CD4-positive, CD25-positive, alpha-beta regulatory T cell (primary cell): Measurements from ENCODE around the gene AOPEP. TPM values are rescaled to one million over a fixed set of nuclear protein-coding genes. Genes with fewer than 3 reads are reported as not detected.

Source experiments
- ATAC-seq, 2 donors: fragments of 150-1000 bp; cut with Tn5 transposase; one replicate each; pipeline ENCODE4 v1.10.0; 2021; ENCODE audit warnings: low read depth in 2 of 2, moderate number of reproducible peaks in 2 of 2, moderate library complexity in 1 of 2
- DNase-seq, 3 donors: peaks; one replicate each; pipeline versions ENCODE4 v3.0.0 to v3.0.0-alpha.2; 2012 to 2022; ENCODE audit warnings: mixed read lengths in 1 of 3
- H3K27ac ChIP-seq: one replicate; pipeline ENCODE4 v1.7.0; 2013; ENCODE audit warnings: mild to moderate bottlenecking, low read length; ENCODE audit not compliant: insufficient read depth, poor library complexity, severe bottlenecking
- H3K27me3 ChIP-seq: one replicate; pipeline ENCODE4 v1.7.0; 2013; ENCODE audit warnings: low read length; ENCODE audit not compliant: control insufficient read depth, insufficient read depth
- H3K36me3 ChIP-seq: one replicate; pipeline ENCODE4 v1.7.0; 2013; ENCODE audit warnings: mild to moderate bottlenecking, low read length, moderate library complexity; ENCODE audit not compliant: control insufficient read depth, insufficient read depth
- H3K4me1 ChIP-seq: 2 replicates; pipeline ENCODE4 v1.7.0; 2013; ENCODE audit warnings: mild to moderate bottlenecking, low read length; ENCODE audit not compliant: insufficient read depth, control insufficient read depth, poor library complexity, severe bottlenecking
- H3K4me3 ChIP-seq: one replicate; pipeline ENCODE4 v1.7.0; 2013; ENCODE audit warnings: low read depth, mild to moderate bottlenecking, low read length, moderate library complexity
- H3K9me3 ChIP-seq, 2 experiments: 1 replicate in 1 of 2; 2 replicates in 1 of 2; pipeline ENCODE4 v1.7.0; 2013; ENCODE audit warnings: low read length in 2 of 2, mild to moderate bottlenecking in 1 of 2, moderate library complexity in 1 of 2; ENCODE audit not compliant: control insufficient read depth in 2 of 2
- H3K27ac Mint-ChIP-seq, 3 donors: one replicate each; pipeline ENCODE4 v1.8.0; 2020 to 2022; ENCODE audit warnings: mild to moderate bottlenecking in 3 of 3, mixed read lengths in 3 of 3, moderate library complexity in 2 of 3
- H3K27me3 Mint-ChIP-seq: one replicate; pipeline ENCODE4 v1.8.0; 2022; ENCODE audit warnings: mild to moderate bottlenecking, mixed read lengths
- H3K36me3 Mint-ChIP-seq: one replicate; pipeline ENCODE4 v1.8.0; 2020; ENCODE audit warnings: mixed read lengths
- H3K4me1 Mint-ChIP-seq, 4 donors: one replicate each; pipeline ENCODE4 v1.8.0; 2020 to 2022; ENCODE audit warnings: mixed read lengths in 4 of 4, mild to moderate bottlenecking in 1 of 4
- H3K4me3 Mint-ChIP-seq, 4 donors: one replicate each; pipeline ENCODE4 v1.8.0; 2020 to 2022; ENCODE audit warnings: mild to moderate bottlenecking in 4 of 4, mixed read lengths in 4 of 4, moderate library complexity in 3 of 4
- H3K9me3 Mint-ChIP-seq, 7 donors: one replicate each; pipeline ENCODE4 v1.8.0; 2020 to 2022; ENCODE audit warnings: mixed read lengths in 7 of 7, mild to moderate bottlenecking in 3 of 7, moderate library complexity in 2 of 7
- polyA plus RNA-seq, 4 donors: library from polyadenylated mRNA; unstranded; fragments of 300-500 nt; fragmentation: Illumina TruSeq; gene quantifications; one replicate each; pipeline ENCODE4 v1.2.3, GENCODE V29; 2021
- total RNA-seq: library from RNA; stranded (reverse); gene quantifications from one replicate; pipeline ENCODE4 v1.2.3, GENCODE V29; 2022

AOPEP gene
- total and polyA plus RNA-seq, 5 donors from 2014 or later = 4.6 to 12.9 (median 6.4) TPM

- peaks cover 35 to 49% (median 42%) of the 10 kb centered on the region in 4 donors for H3K4me1 Mint-ChIP-seq
- H3K27ac Mint-ChIP-seq = peak overlapping the region; percentile 91 to 97 (median 93)
- Histone ChIP-seq H3K4me1 (peaks cover 29% of the 10 kb centered on the region), H3K27ac (peak overlapping the region; percentile 69), H3K36me3 (no peaks in the 10 kb centered on the region), H3K4me3 (peak overlapping the region; percentile 76), H3K27me3 (no peaks in the 10 kb centered on the region), H3K9me3 (no peaks in the 10 kb centered on the region)
- no peaks in the 10 kb centered on the region for H3K27me3 Mint-ChIP-seq
- ATAC-seq (peak; percentile 95 to 99), DNase-seq (peak; percentile 60 to 95 (median 89))
- peaks cover 7% of the 10 kb centered on the region for H3K36me3 Mint-ChIP-seq
- H3K4me3 Mint-ChIP-seq = peak overlapping the region; percentile 53 to 80 (median 67)
- H3K9me3 Mint-ChIP-seq = no peaks in the 10 kb centered on the region
Observed at GRCh38 chr9:94860678-94861588, 134.4 kb downstream of the AOPEP start.

- peak overlapping the region; percentile 76 for H3K4me3 ChIP-seq
- Mint-ChIP-seq H3K4me1 (peaks cover 35 to 49% (median 42%) of the 10 kb centered on the region in 4 donors), H3K27me3 (no peaks in the 10 kb centered on the region), H3K27ac (peak overlapping the region; percentile 27 to 97 (median 93)), H3K9me3 (no peaks in the 10 kb centered on the region), H3K36me3 (peaks cover 7% of the 10 kb centered on the region), H3K4me3 (peak overlapping the region; percentile 53 to 80 (median 67))
- H3K27ac ChIP-seq = peak overlapping the region; percentile 69
- DNase-seq (no peak), ATAC-seq (no peak)
- H3K36me3 ChIP-seq = no peaks in the 10 kb centered on the region
- no peaks in the 10 kb centered on the region for H3K9me3 ChIP-seq
- H3K27me3 ChIP-seq = no peaks in the 10 kb centered on the region
- H3K4me1 ChIP-seq = peaks cover 29% of the 10 kb centered on the region
Observed at GRCh38 chr9:94861589-94862272, 135.2 kb downstream of the AOPEP start.

GRCh38 chr9:94864196-94864595 lies 137.7 kb downstream of the AOPEP start:
- Histone ChIP-seq H3K4me3 (no peak overlapping the region), H3K4me1 (peaks cover 29% of the 10 kb centered on the region), H3K27ac (no peak overlapping the region), H3K9me3 (no peaks in the 10 kb centered on the region), H3K36me3 (no peaks in the 10 kb centered on the region), H3K27me3 (no peaks in the 10 kb centered on the region)
- Mint-ChIP-seq H3K27me3 (no peaks in the 10 kb centered on the region), H3K36me3 (peaks cover 2% of the 10 kb centered on the region), H3K4me3 (peak overlapping the region in 1 of 4 donors; percentile 54), H3K27ac (peak overlapping the region in 1 of 3 donors; percentile 18), H3K4me1 (peaks cover 27 to 52% (median 43%) of the 10 kb centered on the region in 4 donors), H3K9me3 (no peaks in the 10 kb centered on the region)
- ATAC-seq = no peak
- DNase-seq = no peak

GRCh38 chr9:94864862-94865509 lies 138.5 kb downstream of the AOPEP start:
- Histone ChIP-seq H3K4me3 (no peak overlapping the region), H3K9me3 (no peaks in the 10 kb centered on the region), H3K4me1 (peaks cover 30% of the 10 kb centered on the region), H3K36me3 (no peaks in the 10 kb centered on the region), H3K27me3 (no peaks in the 10 kb centered on the region), H3K27ac (no peak overlapping the region)
- no peak for ATAC-seq
- DNase-seq = no peak
- Mint-ChIP-seq H3K4me3 (no peak overlapping the region), H3K9me3 (no peaks in the 10 kb centered on the region), H3K27me3 (no peaks in the 10 kb centered on the region), H3K36me3 (no peaks in the 10 kb centered on the region), H3K4me1 (peaks cover 22 to 51% (median 42%) of the 10 kb centered on the region in 4 donors), H3K27ac (no peak overlapping the region)

- peaks cover 30% of the 10 kb centered on the region for H3K4me1 ChIP-seq
- H3K36me3 ChIP-seq = no peaks in the 10 kb centered on the region
- Mint-ChIP-seq H3K27ac (no peak overlapping the region), H3K4me1 (peaks cover 21 to 51% (median 41%) of the 10 kb centered on the region in 4 donors), H3K4me3 (no peak overlapping the region), H3K9me3 (peaks cover 0 to under 1% (median 0%) of the 10 kb centered on the region in 7 donors), H3K27me3 (no peaks in the 10 kb centered on the region), H3K36me3 (no peaks in the 10 kb centered on the region)
- DNase-seq (no peak), ATAC-seq (no peak)
- H3K9me3 ChIP-seq = no peaks in the 10 kb centered on the region
- no peaks in the 10 kb centered on the region for H3K27me3 ChIP-seq
- no peak overlapping the region for H3K27ac ChIP-seq
- no peak overlapping the region for H3K4me3 ChIP-seq
Observed at GRCh38 chr9:94865582-94866452, 139.3 kb downstream of the AOPEP start.

- no peaks in the 10 kb centered on the region for H3K9me3 ChIP-seq
- ATAC-seq = no peak
- Mint-ChIP-seq H3K36me3 (no peaks in the 10 kb centered on the region), H3K4me3 (no peak overlapping the region), H3K4me1 (peaks cover 21 to 51% (median 41%) of the 10 kb centered on the region in 4 donors), H3K27me3 (no peaks in the 10 kb centered on the region), H3K27ac (no peak overlapping the region), H3K9me3 (peaks cover 0 to 5% (median 0%) of the 10 kb centered on the region in 7 donors)
- peaks cover 25% of the 10 kb centered on the region for H3K4me1 ChIP-seq
- H3K4me3 ChIP-seq = no peak overlapping the region
- H3K27me3 ChIP-seq = no peaks in the 10 kb centered on the region
- no peak overlapping the region for H3K27ac ChIP-seq
- no peak for DNase-seq
- H3K36me3 ChIP-seq = no peaks in the 10 kb centered on the region
Observed at GRCh38 chr9:94866770-94867169, 140.3 kb downstream of the AOPEP start.
